IPS-NIHi7 (cell line): ENCODE results near the gene AMMECR1.
A peak's percentile ranks its signal among the peaks of the same experiment; 100 is the strongest.
"Not testable (repeated sequence)": the region's sequence is repeated elsewhere in the genome, so short reads cannot be mapped to it uniquely, and the experiment has no call there.

Experiments
- DNase-seq: peaks from one replicate; pipeline ENCODE4 v3.0.0; 2012; ENCODE audit warnings: mixed read lengths; ENCODE audit errors: extremely low spot score

Gene AMMECR1

GRCh38 chrX:110317820-110318663 is at the start of gene AMMECR1:
AMMECR1 (minus strand) TSS chrX:110318085; CDS start chrX:110318071, 14 bp downstream.
- DNase-seq: peak; percentile 93

- no peak for DNase-seq
Observed at GRCh38 chrX:110363244-110363643, 45.4 kb upstream of the AMMECR1 start.

DNA sequence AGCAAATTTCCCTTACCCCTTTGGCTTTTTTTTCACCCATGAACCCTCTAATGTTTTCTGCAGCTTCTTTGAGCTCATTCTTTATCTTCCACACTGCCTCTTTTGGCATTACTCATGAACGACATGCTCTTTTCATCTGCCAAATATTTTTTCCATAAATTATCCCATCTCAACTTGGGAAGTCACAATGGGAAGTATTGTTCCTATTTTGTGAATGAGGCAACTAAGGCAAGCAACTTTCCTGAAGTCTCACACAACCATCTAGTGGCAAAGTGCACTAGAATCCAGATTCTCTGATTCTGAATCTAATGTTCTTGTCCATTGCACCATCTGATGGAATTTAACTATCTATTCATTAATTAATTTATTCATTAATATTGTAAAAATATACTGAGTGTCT is 41.4 kb upstream of the AMMECR1 start:
- DNase-seq: no peak

GRCh38 chrX:110358548-110358947 is 40.7 kb upstream of the AMMECR1 start, which contains the start of gene RTL9:
RTL9 (plus strand) TSS chrX:110358848; CDS start chrX:110450618, 91,770 bp downstream.
- no peak for DNase-seq

- peak; percentile 33 for DNase-seq
Observed at GRCh38 chrX:110346681-110347080, 28.8 kb upstream of the AMMECR1 start.

GRCh38 chrX:110341189-110342035 is 23.5 kb upstream of the AMMECR1 start:
- DNase-seq: no peak

- DNase-seq: no peak
Observed at GRCh38 chrX:110338935-110339334, 21.1 kb upstream of the AMMECR1 start.

GRCh38 chrX:110333458-110333857 is 15.6 kb upstream of the AMMECR1 start:
- not testable (repeated sequence) for DNase-seq

DNA sequence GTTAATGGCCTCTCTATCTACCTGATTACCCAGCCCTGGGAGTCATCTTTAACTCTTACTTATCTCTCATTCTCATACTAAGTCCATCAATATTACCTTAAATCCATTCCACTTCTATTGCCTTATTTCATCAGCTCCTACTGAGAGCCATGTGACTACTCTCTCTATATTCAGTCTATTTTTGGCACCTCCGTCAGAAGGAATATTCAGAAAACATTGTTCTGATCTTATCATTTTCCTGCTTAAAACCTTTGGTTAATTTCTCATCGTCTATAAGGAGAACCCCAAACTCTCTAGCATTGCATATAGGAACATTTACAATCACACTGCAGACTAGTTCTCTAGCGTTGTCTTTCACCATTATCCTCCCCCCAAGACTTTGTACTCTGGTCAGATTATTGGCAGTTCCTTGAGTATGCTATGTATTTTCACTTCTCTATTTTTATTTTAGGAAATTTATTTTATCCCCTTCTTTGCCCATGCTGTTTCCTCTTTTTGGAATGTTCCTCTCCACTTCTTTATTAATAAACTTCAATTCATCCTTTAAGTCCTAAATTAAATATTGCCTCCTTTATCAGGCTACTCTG is 13.7 kb upstream of the AMMECR1 start:
- DNase-seq: no peak

GRCh38 chrX:110328613-110329012 is 10.7 kb upstream of the AMMECR1 start:
- DNase-seq: not testable (repeated sequence)

DNA sequence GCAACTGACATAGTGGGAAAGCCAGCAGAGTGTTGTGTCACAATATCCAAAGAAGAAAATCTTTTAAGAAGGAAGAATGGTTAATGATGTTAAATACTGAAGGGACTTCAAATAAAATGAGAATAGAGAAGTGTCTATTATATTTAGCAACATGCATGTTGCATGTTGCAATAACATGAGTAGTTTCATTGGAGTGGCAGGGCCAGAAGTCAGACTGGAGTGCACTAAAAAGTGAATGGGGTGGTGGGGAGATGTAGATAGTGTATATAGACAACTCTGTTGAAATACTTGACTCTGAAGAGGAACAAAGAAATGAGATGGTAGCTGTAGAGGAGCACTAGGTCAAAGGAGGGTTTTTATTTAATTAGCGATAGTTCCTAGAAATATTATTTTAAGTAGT is 9.5 kb upstream of the AMMECR1 start:
- DNase-seq: no peak

DNA sequence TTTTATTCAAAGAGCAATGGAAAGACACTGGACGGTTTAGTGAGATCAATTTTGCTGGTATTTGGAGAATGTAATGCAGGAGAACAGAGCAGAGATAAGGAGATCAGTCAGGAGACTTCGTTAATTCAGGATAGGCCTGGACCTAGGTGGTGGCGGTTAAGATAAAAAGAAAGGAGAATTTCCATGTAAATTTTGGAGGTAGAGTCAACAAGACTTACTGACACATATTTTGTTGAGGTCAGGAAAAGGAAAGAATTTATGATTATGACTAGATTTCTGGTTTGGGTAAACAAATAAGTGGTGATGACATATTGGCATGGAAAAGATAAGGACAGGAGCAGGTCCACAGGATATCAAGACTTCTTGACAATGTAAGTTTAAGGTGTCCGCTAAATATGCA is 8.8 kb upstream of the AMMECR1 start:
- no peak for DNase-seq

GRCh38 chrX:110322603-110323002 is 4.7 kb upstream of the AMMECR1 start:
- no peak for DNase-seq

- no peak for DNase-seq
Observed at GRCh38 chrX:110321670-110322069, 3.8 kb upstream of the AMMECR1 start.

GRCh38 chrX:110321081-110321480 is 3.2 kb upstream of the AMMECR1 start:
- DNase-seq: no peak

GRCh38 chrX:110320381-110320987 is 2.6 kb upstream of the AMMECR1 start:
- DNase-seq: no peak

GRCh38 chrX:110318664-110318968 is 731 bp upstream of the AMMECR1 start:
- no peak for DNase-seq

DNA sequence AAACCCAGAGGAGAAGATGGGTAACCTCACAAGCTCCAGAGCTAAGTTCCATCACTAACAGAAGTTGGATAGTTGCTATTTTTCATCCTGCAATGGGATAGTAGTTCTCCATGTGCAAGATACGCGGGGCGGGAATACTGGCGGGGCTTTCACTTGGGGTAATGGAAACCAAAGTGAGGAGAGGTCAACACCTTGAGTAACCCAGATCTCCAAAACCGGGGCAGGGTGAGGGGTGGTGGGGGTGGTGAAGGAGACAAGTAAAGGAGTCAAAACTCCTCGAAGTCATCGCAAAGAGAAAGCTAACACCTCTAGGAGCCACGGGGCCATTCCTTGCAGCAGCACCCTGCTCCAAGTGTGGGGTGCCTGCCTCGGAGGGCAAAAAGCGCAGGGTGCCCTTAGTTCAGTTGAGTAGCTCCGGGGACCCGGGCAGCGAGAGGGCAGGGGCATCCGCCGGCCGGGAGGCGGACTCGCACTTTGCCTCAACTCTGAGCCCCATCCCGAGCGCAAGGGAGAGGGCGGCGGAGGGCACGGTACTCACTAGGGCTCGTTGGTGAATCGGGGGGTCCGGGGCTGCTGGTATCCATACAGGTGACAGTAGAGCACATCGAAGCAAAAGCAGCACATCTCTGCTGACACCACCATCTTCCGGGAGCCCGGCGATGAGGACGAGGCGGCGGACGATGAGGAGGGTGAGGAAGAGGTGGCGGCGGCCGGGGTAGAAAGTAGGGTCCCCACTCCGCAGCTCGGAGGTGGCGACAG is 645 bp downstream of the AMMECR1 start:
- peak; percentile 43 for DNase-seq

GRCh38 chrX:110316351-110317060 is 1.4 kb downstream of the AMMECR1 start:
- no peak for DNase-seq

GRCh38 chrX:110315551-110315950 is 2.3 kb downstream of the AMMECR1 start:
- DNase-seq: no peak
